Subcutaneous abdominal adipose tissue (tissue), 5 donors: ENCODE results near the gene CASP8.

Experiments
- H3K27ac ChIP-seq: one replicate; pipeline ENCODE4 v1.7.0; 2013; ENCODE audit warnings: low read depth, mild to moderate bottlenecking, inconsistent platforms, low read length, moderate library complexity
- H3K27me3 ChIP-seq, 5 donors: one replicate each; pipeline ENCODE4 v1.7.0; 2013; ENCODE audit warnings: low read length in 5 of 5, inconsistent platforms in 1 of 5; ENCODE audit not compliant: control insufficient read depth in 5 of 5, insufficient read depth in 4 of 5
- H3K36me3 ChIP-seq, 5 donors: one replicate each; pipeline ENCODE4 v1.7.0; 2013; ENCODE audit warnings: low read length in 5 of 5; ENCODE audit not compliant: control insufficient read depth in 5 of 5, insufficient read depth in 5 of 5
- H3K4me1 ChIP-seq, 5 donors: one replicate each; pipeline ENCODE4 v1.7.0; 2013; ENCODE audit warnings: low read length in 5 of 5, mild to moderate bottlenecking in 3 of 5, moderate library complexity in 1 of 5; ENCODE audit not compliant: control insufficient read depth in 5 of 5, insufficient read depth in 5 of 5
- H3K4me3 ChIP-seq, 5 donors: one replicate each; pipeline ENCODE4 v1.7.0; 2013; ENCODE audit warnings: low read length in 5 of 5, low read depth in 1 of 5
- H3K9ac ChIP-seq, 5 donors: one replicate each; pipeline ENCODE4 v1.7.0; 2013; ENCODE audit warnings: low read length in 5 of 5, mild to moderate bottlenecking in 4 of 5, moderate library complexity in 3 of 5
- H3K9me3 ChIP-seq, 5 donors: one replicate each; pipeline ENCODE4 v1.7.0; 2013; ENCODE audit warnings: low read length in 5 of 5; ENCODE audit not compliant: control insufficient read depth in 5 of 5
- donor health status: healthy.
- donor health status: healthy.
- donor health status: healthy.
- donor health status: healthy.
- donor health status: healthy.

The CASP8 gene

GRCh38 chr2:201320701-201321100, 60.4 kb downstream of the CASP8 start:
- no peak overlapping the region for H3K27ac ChIP-seq

GRCh38 chr2:201322772-201323171, 62.4 kb downstream of the CASP8 start:
- H3K27me3 ChIP-seq: no peaks in the 10 kb centered on the region
- H3K4me1 ChIP-seq: no peaks in the 10 kb centered on the region
- H3K4me3 ChIP-seq: no peak overlapping the region
- no peak overlapping the region for H3K9ac ChIP-seq
- no peak overlapping the region for H3K27ac ChIP-seq
- H3K9me3 ChIP-seq: peaks cover 4 to 29% (median 12%) of the 10 kb centered on the region in 5 donors
- H3K36me3 ChIP-seq: peaks cover 0 to 10% (median 3%) of the 10 kb centered on the region in 5 donors

More at GRCh38 chr2:201320701-201321100, 60.4 kb downstream of the CASP8 start:
- Histone ChIP-seq H3K9ac (no peak overlapping the region), H3K36me3 (peaks cover 0 to 7% (median 3%) of the 10 kb centered on the region in 5 donors), H3K4me3 (no peak overlapping the region), H3K9me3 (peaks cover 4 to 23% (median 12%) of the 10 kb centered on the region in 5 donors), H3K27me3 (no peaks in the 10 kb centered on the region), H3K4me1 (no peaks in the 10 kb centered on the region)

GRCh38 chr2:201327678-201328077, 67.3 kb downstream of the CASP8 start:
- Histone ChIP-seq H3K4me1 (no peaks in the 10 kb centered on the region), H3K27me3 (no peaks in the 10 kb centered on the region), H3K9ac (no peak overlapping the region), H3K4me3 (no peak overlapping the region), H3K9me3 (peaks cover 0 to 22% (median 6%) of the 10 kb centered on the region in 5 donors), H3K27ac (no peak overlapping the region), H3K36me3 (peaks cover 0 to 20% (median 0%) of the 10 kb centered on the region in 5 donors)

- no peak overlapping the region for H3K9ac ChIP-seq
- peaks cover 0 to 16% (median 0%) of the 10 kb centered on the region in 5 donors for H3K36me3 ChIP-seq
- H3K27me3 ChIP-seq: no peaks in the 10 kb centered on the region
- H3K4me1 ChIP-seq: no peaks in the 10 kb centered on the region
- no peak overlapping the region for H3K4me3 ChIP-seq
- peaks cover 0 to 14% (median 0%) of the 10 kb centered on the region in 5 donors for H3K9me3 ChIP-seq
- H3K27ac ChIP-seq: no peak overlapping the region
These were observed 69.1 kb downstream of the CASP8 start for GRCh38 chr2:201329409-201329808.
